GM12878 (cell line): Measurements from ENCODE around the gene PTPRN2. TPM values are rescaled to one million over a fixed set of nuclear protein-coding genes. Genes with fewer than 3 reads are reported as not detected.

Experiments used
- ATAC-seq: fragments of 200-7000 bp; cut with Tn5 transposase; 3 replicates; pipeline ENCODE4 v1.9.1; 2020; ENCODE audit warnings: mild to moderate bottlenecking, moderate library complexity
- BruUV-seq: library from RNA; stranded (reverse); fragments of 400-500 nt; replicated peaks from 2 replicates; lab custom pipeline; 2021; lab: Mats Ljungman, UMichigan
- CTCF ChIA-PET: fragments of 300-600 bp; sonication (Branson Sonifier 250); formaldehyde crosslinking; extraction: SDS; loops from one replicate; lab custom pipeline; 2021; ENCODE audit warnings: inconsistent platforms; lab: Yijun Ruan, JAX
- POLR2A ChIA-PET: fragments of 350-600 bp; formaldehyde crosslinking; extraction: SDS; loops from one replicate; lab custom pipeline; 2021; ENCODE audit warnings: inconsistent platforms; lab: Charles Lee
- RAD21 ChIA-PET: fragments of 300-600 bp; sonication (Branson Sonifier 250); formaldehyde crosslinking; loops from one replicate; lab custom pipeline; 2023; ENCODE audit warnings: antibody characterized with exemption; ENCODE audit not compliant: unreplicated experiment; lab: Charles Lee
- SMC1A ChIA-PET: fragments of 300-600 bp; sonication (Branson Sonifier 250); formaldehyde crosslinking; loops from one replicate; lab custom pipeline; 2023; ENCODE audit not compliant: unreplicated experiment, uncharacterized antibody; lab: Charles Lee
- DNase-seq: peaks from one replicate; pipeline ENCODE4 v3.0.0-alpha.2; 2011; ENCODE audit warnings: low read depth, low spot score
- FAIRE-seq: peaks from 3 replicates; lab custom pipeline; 2011; peaks lifted over from hg19 to GRCh38; lab: Jason Lieb, UNC
- H2AFZ ChIP-seq: 2 replicates; pipeline ENCODE4 v1.6.0; 2011; ENCODE audit warnings: low read depth, low read length, control low read depth; ENCODE audit not compliant: control insufficient read depth
- H3K27ac ChIP-seq: 2 replicates; pipeline ENCODE4 v1.5.1; 2011; ENCODE audit warnings: control low read depth; ENCODE audit not compliant: control insufficient read depth, insufficient read depth
- H3K27me3 ChIP-seq, 2 experiments: replicated peaks in 1 of 2; 2 replicates each; pipeline versions ENCODE4 v1.6.0 to v1.6.1; 2011; ENCODE audit warnings: low read length in 1 of 2; ENCODE audit not compliant: control insufficient read depth in 2 of 2, insufficient read depth in 2 of 2
- H3K36me3 ChIP-seq, 2 experiments: 2 replicates each; pipeline ENCODE4 v1.5.1; 2011; ENCODE audit warnings: low read length in 1 of 2; ENCODE audit not compliant: control insufficient read depth in 2 of 2, insufficient read depth in 2 of 2
- H3K4me1 ChIP-seq: 2 replicates; pipeline ENCODE4 v1.6.1; 2011; ENCODE audit warnings: mild to moderate bottlenecking, low read length, moderate library complexity, mixed read lengths; ENCODE audit not compliant: control insufficient read depth, insufficient read depth
- H3K4me2 ChIP-seq: 2 replicates; pipeline ENCODE4 v1.6.0; 2011; ENCODE audit warnings: control low read depth; ENCODE audit not compliant: control insufficient read depth, insufficient read depth
- H3K4me3 ChIP-seq: fragments of 200-600 bp; sonication (generic); 2 replicates; pipeline ENCODE4 v1.5.1; 2016
- H3K79me2 ChIP-seq: 2 replicates; pipeline ENCODE4 v1.6.0; 2011; ENCODE audit warnings: low read length; ENCODE audit not compliant: control insufficient read depth, insufficient read depth
- H3K9ac ChIP-seq: 2 replicates; pipeline ENCODE4 v1.8.0; 2011; ENCODE audit warnings: low read length, control low read depth, mixed read lengths; ENCODE audit not compliant: control insufficient read depth, insufficient read depth
- H3K9me3 ChIP-seq: replicated peaks from 3 replicates; pipeline ENCODE4 v1.5.1; 2011; ENCODE audit warnings: mild to moderate bottlenecking, low read length; ENCODE audit not compliant: control insufficient read depth, insufficient read depth
- H4K20me1 ChIP-seq: 2 replicates; pipeline ENCODE4 v1.6.0; 2011; ENCODE audit not compliant: control insufficient read depth, insufficient read depth
- ASH2L ChIP-seq: fragments of 300-600, 200-600 bp; sonication (generic); IDR thresholded peaks from 2 replicates; pipeline ENCODE4 v1.6.1; 2017; ENCODE audit warnings: low read depth, mild to moderate bottlenecking, borderline replicate concordance
- CHD2 ChIP-seq: IDR thresholded peaks from 2 replicates; pipeline ENCODE4 v1.6.1; 2011; ENCODE audit warnings: low read depth, low read length, improper control_type of control experiment, borderline replicate concordance
- CTCF ChIP-seq, 3 experiments: IDR thresholded peaks in 2 of 3; conservative IDR thresholded peaks in 1 of 3; 2 replicates each; pipeline ENCODE4 v1.5.1; 2011; ENCODE audit warnings: low read depth in 3 of 3, low read length in 3 of 3, mild to moderate bottlenecking in 3 of 3, control low read depth in 2 of 3, moderate library complexity in 2 of 3, inconsistent platforms in 1 of 3, mixed read lengths in 1 of 3; ENCODE audit not compliant: control insufficient read depth in 2 of 3, insufficient read depth in 1 of 3; ENCODE audit errors: extremely low read depth in 1 of 3
- DPF2 ChIP-seq: fragments of 450-650 bp; IDR thresholded peaks from 2 replicates; pipeline ENCODE4 v1.6.1; 2017; ENCODE audit warnings: mild to moderate bottlenecking
- E2F4 ChIP-seq: IDR thresholded peaks from 2 replicates; pipeline ENCODE4 v1.6.1; 2012; ENCODE audit warnings: low read depth, low read length, improper control_type of control experiment
- FOS ChIP-seq: IDR thresholded peaks from 3 replicates; pipeline ENCODE4 v1.6.1; 2011; ENCODE audit warnings: borderline replicate concordance; ENCODE audit not compliant: insufficient read length; ENCODE audit errors: extremely low read depth
- HDAC6 ChIP-seq: fragments of 200-600 bp; sonication (generic); IDR thresholded peaks from one replicate; pipeline ENCODE4 v1.8.0; 2017; ENCODE audit warnings: antibody characterized with exemption; ENCODE audit not compliant: unreplicated experiment
- MLLT1 ChIP-seq: fragments of 450-650 bp; IDR thresholded peaks from 2 replicates; pipeline ENCODE4 v1.6.1; 2016; ENCODE audit warnings: mild to moderate bottlenecking
- NR2F1 ChIP-seq: fragments of 450-650 bp; conservative IDR thresholded peaks from 2 replicates; pipeline ENCODE4 v1.6.1; 2017; ENCODE audit warnings: mild to moderate bottlenecking
- POU2F2 ChIP-seq: IDR thresholded peaks from 3 replicates; pipeline ENCODE4 v1.6.1; 2011; ENCODE audit warnings: low read depth, mild to moderate bottlenecking, low read length, borderline replicate concordance
- RAD21 ChIP-seq: IDR thresholded peaks from 2 replicates; pipeline ENCODE4 v1.6.1; 2011; ENCODE audit warnings: mild to moderate bottlenecking, low read depth, low read length, moderate library complexity; ENCODE audit not compliant: insufficient read depth
- SIN3A ChIP-seq: IDR thresholded peaks from 2 replicates; pipeline ENCODE4 v1.6.1; 2012; ENCODE audit warnings: low read depth, low read length, improper control_type of control experiment
- SP1 ChIP-seq: IDR thresholded peaks from one replicate; pipeline ENCODE4 v1.6.1; 2011; ENCODE audit warnings: low read depth, low read length
- SPI1 ChIP-seq: IDR thresholded peaks from 2 replicates; pipeline ENCODE4 v1.6.1; 2011; ENCODE audit warnings: low read depth, mild to moderate bottlenecking, low read length, moderate library complexity, borderline replicate concordance; ENCODE audit not compliant: insufficient read depth
- ZBTB11 ChIP-seq: fragments of 450-650 bp; formaldehyde crosslinking; IDR thresholded peaks from 2 replicates; pipeline ENCODE4 v1.5.0; 2022; ENCODE audit warnings: mild to moderate bottlenecking, missing genetic modification characterization
- ZSCAN29 ChIP-seq: fragments of 450-650 bp; IDR thresholded peaks from 2 replicates; pipeline ENCODE4 v1.6.1; 2017; ENCODE audit warnings: mild to moderate bottlenecking, moderate library complexity
- WGBS: methylation state at CpG from one replicate; pipeline ENCODE4 v1.1.6; 2016; ENCODE audit warnings: low lambda C conversion rate; ENCODE audit not compliant: insufficient replicate concordance, insufficient coverage; ENCODE audit errors: missing lambda C conversion rate; 5-methylcytosine and 5-hydroxymethylcytosine counted together
- in situ Hi-C: fragments of 300-500 bp; cut with MboI; formaldehyde crosslinking; loops from 9 replicates; pipeline ENCODE4 v1.14.3; 2018; ENCODE audit warnings: mixed read lengths
- intact Hi-C: fragments of 100-400 bp; cut with micrococcal nuclease; formaldehyde crosslinking; loops from one replicate; pipeline ENCODE4 v1.14.2; 2022; ENCODE audit not compliant: unreplicated experiment
- polyA plus RNA-seq, 11 experiments: library from polyadenylated mRNA; depleted of rRNA in 4 of 11; unstranded in 6 of 11; stranded (reverse) in 5 of 11; fragments of >200 nt; fragmentation: Nextera tagmentation in 4 of 11; fragmentation: Illumina TruSeq in 1 of 11; extraction: Ambion mirVana in 4 of 11; extraction: Trizol in 1 of 11; gene quantifications; 1 replicate in 1 of 11; 2 replicates in 10 of 11; pipeline versions ENCODE4 v1.2.1 to v1.2.3, GENCODE V29; 2011 to 2016; ENCODE audit warnings: inconsistent platforms in 2 of 11, missing spikeins in 2 of 11, low read depth in 1 of 11
- total RNA-seq, 4 experiments: library from RNA; depleted of rRNA in 3 of 4; stranded (reverse); fragments of >200 nt in 3 of 4; fragmentation: Illumina TruSeq in 1 of 4; extraction: Trizol in 1 of 4; gene quantifications; 2 replicates each; pipeline versions ENCODE4 v1.2.1 to v1.2.3, GENCODE V29; 2013 to 2021

PTPRN2 gene
- total and polyA plus RNA-seq, 10 of the 15 experiments (the other 5 are each of a cell fraction or from before 2014, with no cell fraction given), result 5.4 TPM; not detected in 9

GRCh38 chr7:157676001-157676400 is 911.6 kb downstream of the PTPRN2 start (continued):
- TF ChIP-seq ZBTB11 (CRISPR knock-in tag), result no peak
- no peak for TF ChIP-seq ZSCAN29
- no peak for TF ChIP-seq ASH2L

GRCh38 chr7:157675427-157675927 is 912.1 kb downstream of the PTPRN2 start:
- SMC1A ChIA-PET, result no interaction called here
- no peaks in the 10 kb centered on the region for H4K20me1 ChIP-seq
- intact Hi-C loops (no loop called here), in situ Hi-C loops (no loop called here)
- FAIRE-seq (no peak), DNase-seq (no peak), ATAC-seq (no peak)
- no peak overlapping the region for H2AFZ ChIP-seq
- H3K27me3 ChIP-seq, result no peaks in the 10 kb centered on the region
- no peaks in the 10 kb centered on the region for H3K4me1 ChIP-seq
- H3K79me2 ChIP-seq, result no peaks in the 10 kb centered on the region
- CTCF ChIA-PET, result no interaction called here
- BruUV-seq, result no TSS peak
- H3K9ac ChIP-seq, result no peak overlapping the region
- no peak overlapping the region for H3K4me3 ChIP-seq
- no peak overlapping the region for H3K4me2 ChIP-seq
- POLR2A ChIA-PET, result no interaction called here
- H3K27ac ChIP-seq, result no peak overlapping the region
- WGBS, result 71% methylated on average over 19 of the region's 21 CpGs
- RAD21 ChIA-PET, result no interaction called here
- H3K9me3 ChIP-seq, result no peaks in the 10 kb centered on the region; the same call in 2 of the 3 replicates
- H3K36me3 ChIP-seq, result no peaks in the 10 kb centered on the region
- TF ChIP-seq DPF2 (no peak), HDAC6 (no peak), SPI1 (no peak), FOS (no peak), CHD2 (no peak), SIN3A (no peak), NR2F1 (no peak), RAD21 (no peak), SP1 (no peak), CTCF (IDR thresholded peaks at IDR 0.05 in 2 of 3, conservative IDR thresholded peaks at IDR 0.05 in 1 of 3; ENCODE audit: control insufficient read depth in 2 of 3, extremely low read depth in 1 of 3, insufficient read depth in 1 of 3, low read depth in 3 of 3, low read length in 3 of 3) (no peak), POU2F2 (no peak), E2F4 (no peak), MLLT1 (no peak)
